Measurements from ENCODE around the gene SAMD9L.

Gene SAMD9L

DNA sequence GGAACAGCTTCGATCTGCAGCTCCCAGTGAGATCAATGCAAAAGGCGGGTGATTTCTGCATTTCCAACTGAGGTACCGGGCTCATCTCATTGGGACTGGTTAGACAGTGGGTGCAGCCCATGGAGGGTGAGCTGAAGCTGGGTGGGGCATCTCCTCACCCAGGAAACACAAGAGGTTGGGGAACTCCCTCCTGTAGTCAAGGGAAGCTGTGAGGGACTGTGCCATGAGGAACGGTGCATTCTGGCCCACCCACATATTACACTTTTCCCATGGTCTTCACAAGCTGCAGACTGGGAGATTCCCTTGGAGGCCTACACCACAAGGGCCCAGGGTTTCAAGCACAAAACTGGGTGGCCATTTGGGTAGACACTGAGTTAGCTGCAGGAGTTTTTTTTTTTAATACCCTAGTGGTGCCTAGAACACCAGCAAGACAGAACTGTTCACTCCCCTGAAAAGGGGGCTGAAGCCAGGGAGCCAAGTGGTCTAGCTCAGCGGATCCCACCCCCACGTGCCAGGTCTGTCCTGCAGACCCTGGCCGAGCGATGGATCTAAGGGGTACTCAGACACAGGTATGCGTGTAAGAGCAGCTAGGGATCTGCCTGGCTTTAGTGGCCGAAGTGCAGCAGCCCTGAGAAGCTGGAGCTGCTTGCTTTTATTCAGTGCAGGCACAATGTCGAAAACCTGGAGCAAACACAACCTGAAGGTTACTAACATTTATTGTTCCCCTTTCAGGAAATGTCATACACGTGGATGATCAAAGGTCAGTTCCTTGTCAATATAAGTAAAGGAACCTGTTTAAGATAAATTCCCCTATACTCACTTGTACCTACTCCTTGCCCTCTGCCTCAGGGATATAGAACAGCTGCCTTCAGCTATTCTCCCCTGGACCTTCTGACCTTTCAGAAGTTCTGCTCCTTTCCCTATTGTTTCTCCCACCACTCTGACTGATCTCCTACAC, 27.3 kb downstream of the SAMD9L start:
- no peak for FAIRE-seq
- no peak for DNase-seq (ENCODE audit: insufficient read length, low spot score)
- no peak for TF ChIP-seq POLR2A (IDR thresholded peaks at IDR 0.05; ENCODE audit: low read depth, low read length)

DNA sequence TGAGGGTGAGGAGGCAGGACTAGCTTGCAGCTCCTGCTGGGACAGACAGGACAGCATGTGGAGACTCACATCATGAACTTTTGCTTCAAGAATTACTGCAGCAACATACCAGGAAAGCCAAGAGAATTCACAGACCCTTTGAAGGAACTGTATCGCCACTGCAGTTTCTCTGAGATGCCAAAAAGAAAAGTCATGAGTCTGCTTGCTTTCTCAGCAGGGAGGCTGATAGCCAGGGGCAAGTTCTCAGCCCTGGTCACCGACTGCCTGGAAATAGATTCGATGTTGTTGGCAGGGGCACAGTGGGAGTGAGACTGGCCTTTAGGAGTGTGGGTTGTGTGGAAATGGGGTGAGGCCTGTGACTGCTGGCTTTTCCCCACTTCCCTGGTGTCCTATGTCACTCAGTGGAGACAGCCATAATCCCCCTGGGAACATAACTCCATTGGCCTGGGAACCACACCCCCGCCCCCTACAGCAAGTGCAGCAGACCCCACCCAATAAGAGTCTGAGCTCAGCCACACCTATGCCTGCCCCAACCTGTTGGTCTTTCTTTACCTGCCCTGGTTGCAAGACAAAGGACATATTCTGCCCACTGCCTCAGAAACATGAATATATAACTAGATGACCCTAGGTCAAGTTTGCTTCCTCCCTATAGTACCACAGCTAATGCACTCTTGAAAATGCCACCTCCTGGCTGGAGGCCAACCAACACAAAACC, 28.8 kb downstream of the SAMD9L start:
- FAIRE-seq (peak; percentile 23), DNase-seq (ENCODE audit: insufficient read length, low spot score) (peak; percentile 12)
- no peak for TF ChIP-seq POLR2A (IDR thresholded peaks at IDR 0.05; ENCODE audit: low read depth, low read length)

DNA sequence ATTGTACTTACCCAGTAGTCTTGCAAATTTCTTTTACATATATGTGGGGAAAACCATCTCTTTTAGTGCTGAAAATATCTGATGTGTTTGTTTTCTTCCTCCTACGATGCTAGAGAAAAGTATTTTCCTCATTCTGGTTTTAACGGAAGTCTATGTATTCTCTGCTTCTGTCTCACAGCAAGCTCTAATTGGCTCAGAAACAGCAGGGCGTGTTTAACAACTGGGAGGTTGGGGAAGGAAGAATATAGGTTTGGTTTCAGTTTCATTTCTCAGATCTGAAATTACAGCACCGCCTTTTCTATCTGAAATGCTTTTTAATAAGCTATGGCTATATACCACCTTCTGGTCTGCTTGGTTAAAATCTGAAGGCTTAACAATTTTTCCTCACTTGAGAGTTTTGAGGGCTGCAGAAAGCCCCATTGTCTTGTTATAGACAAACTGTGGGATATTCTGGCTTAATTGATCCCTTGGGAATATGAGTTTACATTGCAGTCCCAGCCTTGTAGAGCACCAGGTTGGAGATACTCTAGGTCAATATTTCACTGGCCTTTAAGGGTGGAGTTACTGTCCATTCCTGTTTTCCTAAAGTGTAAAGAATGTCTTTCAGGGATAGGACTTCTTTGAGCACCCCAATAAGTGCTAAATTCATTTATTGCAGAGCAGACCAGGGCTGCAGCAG, 30.2 kb downstream of the SAMD9L start, which contains the start of gene SAMD9:
Gene SAMD9 (minus strand): TSS at position 128 of the 679 bp plus-strand sequence. CDS start 11,882 bp downstream, outside the sequence.
- no peak for TF ChIP-seq POLR2A (IDR thresholded peaks at IDR 0.05; ENCODE audit: low read depth, low read length)
- DNase-seq (ENCODE audit: insufficient read length, low spot score) (peak; percentile 51), FAIRE-seq (peak; percentile 38)

DNA sequence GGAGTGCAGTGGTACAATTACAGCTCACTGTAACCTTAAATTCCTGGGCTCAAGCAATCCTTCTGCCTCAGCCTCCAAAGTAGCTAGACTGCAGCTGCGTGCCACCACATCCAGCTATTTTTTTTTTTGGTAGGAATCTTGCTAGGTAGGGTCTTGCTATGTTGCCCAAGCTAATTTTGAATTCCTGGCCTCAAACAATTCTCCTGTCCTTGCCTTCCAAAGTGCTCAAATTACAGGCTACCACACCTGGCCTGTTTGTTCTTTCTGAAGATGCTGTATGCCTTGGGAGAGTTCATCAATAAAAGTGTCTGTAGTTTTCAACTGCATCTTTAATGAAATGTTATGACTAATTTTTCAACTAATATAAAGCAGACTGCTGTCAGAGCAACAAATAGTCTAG, 30.9 kb downstream of the SAMD9L start:
- FAIRE-seq = no peak
- DNase-seq (ENCODE audit: insufficient read length, low spot score) = no peak
- TF ChIP-seq POLR2A (IDR thresholded peaks at IDR 0.05; ENCODE audit: low read depth, low read length) = no peak

- peak; percentile 41 for DNase-seq (ENCODE audit: insufficient read length, low spot score)
- peak; percentile 15 for FAIRE-seq
- no peak for TF ChIP-seq POLR2A (IDR thresholded peaks at IDR 0.05; ENCODE audit: low read depth, low read length)
These were observed 32.4 kb downstream of the SAMD9L start for GRCh38 chr7:93115796-93116195.

DNA sequence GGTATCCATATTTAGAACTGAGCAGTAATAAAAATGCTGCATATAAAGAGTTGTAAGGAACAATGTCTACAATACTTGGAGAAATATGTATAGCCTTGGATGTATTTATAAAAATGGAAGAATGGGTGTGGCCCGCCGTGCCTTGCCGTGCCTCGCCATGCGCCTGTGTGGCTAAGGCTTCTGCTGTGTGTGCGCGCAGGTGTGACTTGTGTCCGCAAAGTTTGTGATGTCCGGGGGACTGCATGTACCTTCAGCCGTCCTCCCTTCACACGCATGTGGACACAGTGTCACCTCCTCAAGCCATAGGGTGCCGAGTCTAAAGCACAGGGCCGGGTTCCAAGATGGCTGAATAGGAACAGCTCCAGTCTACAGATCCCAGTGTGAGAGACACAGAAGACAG, 40.2 kb downstream of the SAMD9L start:
- DNase-seq (ENCODE audit: insufficient read length, low spot score) (no peak), FAIRE-seq (no peak)
- TF ChIP-seq POLR2A (IDR thresholded peaks at IDR 0.05; ENCODE audit: low read depth, low read length) = no peak

- TF ChIP-seq POLR2A (IDR thresholded peaks at IDR 0.05; ENCODE audit: low read depth, low read length) = no peak
- no peak for FAIRE-seq
- DNase-seq (ENCODE audit: insufficient read length, low spot score) = no peak
These were observed 50.8 kb downstream of the SAMD9L start for GRCh38 chr7:93097388-93097787.

DNA sequence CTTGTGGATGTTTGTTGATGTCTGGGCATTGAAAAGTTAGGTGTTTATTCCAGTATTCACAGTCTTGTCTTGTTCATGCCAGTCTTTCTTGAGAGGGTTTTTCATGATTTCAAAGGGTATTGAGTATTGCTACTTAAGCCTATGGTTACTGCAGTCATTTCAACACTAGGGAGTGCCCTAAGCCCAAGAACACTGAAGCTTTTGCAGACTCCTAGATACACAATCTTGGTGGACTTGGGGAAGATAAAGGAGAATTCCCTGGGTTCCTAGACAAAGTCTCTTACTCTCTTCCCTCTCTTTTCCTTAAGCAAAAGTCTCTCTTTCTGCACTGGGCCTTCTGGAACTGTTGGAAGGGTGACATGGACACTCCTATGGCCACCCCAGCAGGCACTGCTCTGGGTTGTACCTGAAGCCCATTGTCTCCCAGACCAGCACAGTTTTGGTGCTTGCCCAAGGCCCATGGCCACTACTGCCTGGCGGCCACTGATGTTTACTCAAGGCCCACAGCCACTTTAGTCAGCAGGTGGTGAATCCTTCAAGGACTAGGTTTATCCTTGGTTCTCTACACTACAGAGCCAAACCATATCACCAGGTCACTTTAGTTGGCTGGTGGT, 55.3 kb downstream of the SAMD9L start:
- FAIRE-seq (no peak), DNase-seq (ENCODE audit: insufficient read length, low spot score) (no peak)
- no peak for TF ChIP-seq POLR2A (IDR thresholded peaks at IDR 0.05; ENCODE audit: low read depth, low read length)
